Measurements from ENCODE around the gene ELL3.

GRCh38 chr15:43789409-43789808, 12.6 kb upstream of the ELL3 start:
- TF ChIP-seq CTCF (conservative IDR thresholded peaks at IDR 0.05 in 1 of 2, IDR thresholded peaks at IDR 0.05 in 1 of 2; ENCODE audit: extremely low read depth in 1 of 2, insufficient read depth in 1 of 2, low read depth in 1 of 2, low read length in 2 of 2), result no peak
- TF ChIP-seq EZH2 (IDR thresholded peaks at IDR 0.05; ENCODE audit: borderline replicate concordance, low read length), result no peak

Measured in mammary epithelial cell (primary cell).